Measurements from ENCODE around the gene CLEC20A.

Gene CLEC20A

GRCh38 chr1:178496410-178497135 is at the start of gene CLEC20A:
Gene CLEC20A, minus strand, starts transcription at chr1:178496964. Its CDS starts 25 bp downstream, at chr1:178496939.
- no peak within 1 kb of the TSS for H3K27ac Mint-ChIP-seq
- H3K27me3 Mint-ChIP-seq, result no peaks in the 10 kb centered on the region
- H3K36me3 Mint-ChIP-seq, result no peaks in the 10 kb centered on the region
- CTCF ChIA-PET, result no interaction called here
- no peaks in the 10 kb centered on the region for H3K4me1 Mint-ChIP-seq
- no peak for DNase-seq
- H3K9me3 Mint-ChIP-seq, result no peaks in the 10 kb centered on the region
- no peak within 1 kb of the TSS for H3K4me3 Mint-ChIP-seq

GRCh38 chr1:178544531-178544930 is 47.8 kb upstream of the CLEC20A start:
- Mint-ChIP-seq H3K36me3 (no peaks in the 10 kb centered on the region), H3K27me3 (no peaks in the 10 kb centered on the region), H3K9me3 (no peaks in the 10 kb centered on the region), H3K4me3 (no peak overlapping the region), H3K4me1 (peaks cover 9% of the 10 kb centered on the region), H3K27ac (no peak overlapping the region)
- DNase-seq, result no peak
- CTCF ChIA-PET, result interaction anchor here (2.2 to 4.8 kb wide), 3 partner anchors 12 to 458 kb away, joined by 8 to 23 read pairs (median 17); no protein-coding TSS in a partner anchor

GRCh38 chr1:178543290-178543607 is 46.5 kb upstream of the CLEC20A start:
- no peaks in the 10 kb centered on the region for H3K36me3 Mint-ChIP-seq
- H3K4me1 Mint-ChIP-seq, result peaks cover 9% of the 10 kb centered on the region
- H3K4me3 Mint-ChIP-seq, result peak overlapping the region; percentile 86
- H3K27ac Mint-ChIP-seq, result no peak overlapping the region
- CTCF ChIA-PET, result interaction anchor here (0.9 to 4.8 kb wide), 5 partner anchors 11 to 460 kb away, joined by 3 to 23 read pairs (median 8); no protein-coding TSS in a partner anchor
- H3K27me3 Mint-ChIP-seq, result no peaks in the 10 kb centered on the region
- no peak for DNase-seq
- H3K9me3 Mint-ChIP-seq, result no peaks in the 10 kb centered on the region

GRCh38 chr1:178542554-178543289 is 46.0 kb upstream of the CLEC20A start:
- H3K9me3 Mint-ChIP-seq, result no peaks in the 10 kb centered on the region
- peak overlapping the region; percentile 84 for H3K27ac Mint-ChIP-seq
- CTCF ChIA-PET, result interaction anchor here (1.0 to 4.8 kb wide), 7 partner anchors 9 to 460 kb away, joined by 3 to 23 read pairs (median 10); no protein-coding TSS in a partner anchor

GRCh38 chr1:178541829-178542553 is 45.2 kb upstream of the CLEC20A start:
- H3K4me1 Mint-ChIP-seq, result peaks cover 9% of the 10 kb centered on the region
- peak overlapping the region; percentile 84 for H3K27ac Mint-ChIP-seq
- no peaks in the 10 kb centered on the region for H3K27me3 Mint-ChIP-seq
- DNase-seq, result peak; percentile 69
- peak overlapping the region; percentile 86 for H3K4me3 Mint-ChIP-seq
- CTCF ChIA-PET, result interaction anchor here (0.6 to 4.8 kb wide), 7 partner anchors 8 to 753 kb away, joined by 3 to 23 read pairs (median 10); no protein-coding TSS in a partner anchor
- no peaks in the 10 kb centered on the region for H3K36me3 Mint-ChIP-seq
- no peaks in the 10 kb centered on the region for H3K9me3 Mint-ChIP-seq

More at GRCh38 chr1:178542554-178543289, 46.0 kb upstream of the CLEC20A start:
- H3K4me3 Mint-ChIP-seq, result peak overlapping the region; percentile 86
- no peaks in the 10 kb centered on the region for H3K36me3 Mint-ChIP-seq
- H3K4me1 Mint-ChIP-seq, result peaks cover 9% of the 10 kb centered on the region
- DNase-seq, result peak; percentile 89
- no peaks in the 10 kb centered on the region for H3K27me3 Mint-ChIP-seq

GRCh38 chr1:178541379-178541778 is 44.6 kb upstream of the CLEC20A start:
- Mint-ChIP-seq H3K4me1 (peaks cover 9% of the 10 kb centered on the region), H3K36me3 (no peaks in the 10 kb centered on the region), H3K27ac (no peak overlapping the region), H3K9me3 (no peaks in the 10 kb centered on the region), H3K4me3 (peak overlapping the region; percentile 86), H3K27me3 (no peaks in the 10 kb centered on the region)
- CTCF ChIA-PET, result interaction anchor here (1.1 to 4.8 kb wide), 7 partner anchors 8 to 462 kb away, joined by 3 to 23 read pairs (median 10); no protein-coding TSS in a partner anchor
- no peak for DNase-seq

- no peaks in the 10 kb centered on the region for H3K27me3 Mint-ChIP-seq
Measured at GRCh38 chr1:178540646-178541045, 43.9 kb upstream of the CLEC20A start.

GRCh38 chr1:178540204-178540603 is 43.4 kb upstream of the CLEC20A start:
- Mint-ChIP-seq H3K9me3 (no peaks in the 10 kb centered on the region), H3K4me1 (peaks cover 9% of the 10 kb centered on the region), H3K27me3 (no peaks in the 10 kb centered on the region), H3K27ac (no peak overlapping the region), H3K4me3 (no peak overlapping the region), H3K36me3 (no peaks in the 10 kb centered on the region)
- no peak for DNase-seq
- CTCF ChIA-PET, result interaction anchor here (1.1 to 2.3 kb wide), 4 partner anchors 11 to 233 kb away, joined by 3 to 11 read pairs (median 4); no protein-coding TSS in a partner anchor

More at GRCh38 chr1:178540646-178541045, 43.9 kb upstream of the CLEC20A start:
- no peak overlapping the region for H3K27ac Mint-ChIP-seq
- peaks cover 9% of the 10 kb centered on the region for H3K4me1 Mint-ChIP-seq
- H3K4me3 Mint-ChIP-seq, result no peak overlapping the region
- H3K9me3 Mint-ChIP-seq, result no peaks in the 10 kb centered on the region
- no peak for DNase-seq
- no peaks in the 10 kb centered on the region for H3K36me3 Mint-ChIP-seq
- CTCF ChIA-PET, result interaction anchor here (1.1 to 4.8 kb wide), 7 partner anchors 8 to 462 kb away, joined by 3 to 23 read pairs (median 10); no protein-coding TSS in a partner anchor

GRCh38 chr1:178539291-178539690 is 42.5 kb upstream of the CLEC20A start:
- Mint-ChIP-seq H3K9me3 (no peaks in the 10 kb centered on the region), H3K4me1 (peaks cover 9% of the 10 kb centered on the region), H3K27ac (no peak overlapping the region), H3K27me3 (no peaks in the 10 kb centered on the region), H3K4me3 (no peak overlapping the region), H3K36me3 (no peaks in the 10 kb centered on the region)
- CTCF ChIA-PET, result no interaction called here
- no peak for DNase-seq

GRCh38 chr1:178538192-178538916 is 41.6 kb upstream of the CLEC20A start:
- H3K27me3 Mint-ChIP-seq, result no peaks in the 10 kb centered on the region
- H3K36me3 Mint-ChIP-seq, result no peaks in the 10 kb centered on the region
- no peaks in the 10 kb centered on the region for H3K9me3 Mint-ChIP-seq
- no peak for DNase-seq
- peaks cover 8% of the 10 kb centered on the region for H3K4me1 Mint-ChIP-seq
- H3K4me3 Mint-ChIP-seq, result no peak overlapping the region
- CTCF ChIA-PET, result interaction anchor here (0.6 to 0.7 kb wide), 2 partner anchors 223 to 455 kb away, joined by 3 to 4 read pairs; no protein-coding TSS in a partner anchor
- H3K27ac Mint-ChIP-seq, result no peak overlapping the region

GRCh38 chr1:178537382-178538090 is 40.8 kb upstream of the CLEC20A start:
- DNase-seq, result no peak
- CTCF ChIA-PET, result no interaction called here
- H3K36me3 Mint-ChIP-seq, result no peaks in the 10 kb centered on the region
- H3K4me1 Mint-ChIP-seq, result peaks cover 8% of the 10 kb centered on the region
- no peaks in the 10 kb centered on the region for H3K27me3 Mint-ChIP-seq
- no peaks in the 10 kb centered on the region for H3K9me3 Mint-ChIP-seq
- H3K4me3 Mint-ChIP-seq, result no peak overlapping the region
- H3K27ac Mint-ChIP-seq, result no peak overlapping the region

- Mint-ChIP-seq H3K9me3 (no peaks in the 10 kb centered on the region), H3K4me3 (no peak overlapping the region), H3K27me3 (no peaks in the 10 kb centered on the region), H3K27ac (no peak overlapping the region), H3K36me3 (no peaks in the 10 kb centered on the region), H3K4me1 (peaks cover 7% of the 10 kb centered on the region)
- CTCF ChIA-PET, result no interaction called here
- no peak for DNase-seq
Measured at GRCh38 chr1:178536844-178537371, 40.1 kb upstream of the CLEC20A start.

GRCh38 chr1:178536329-178536728 is 39.6 kb upstream of the CLEC20A start:
- Mint-ChIP-seq H3K27me3 (no peaks in the 10 kb centered on the region), H3K4me1 (peaks cover 3% of the 10 kb centered on the region), H3K9me3 (no peaks in the 10 kb centered on the region), H3K27ac (no peak overlapping the region), H3K4me3 (no peak overlapping the region), H3K36me3 (no peaks in the 10 kb centered on the region)
- CTCF ChIA-PET, result no interaction called here
- DNase-seq, result no peak
